NCI-H1436 treated with DMSO at 0.1 percent for 48 hours (cell line): ENCODE results near the gene IGSF5.

ENCODE experiments used
- DNase-seq: peaks from one replicate; lab custom pipeline; 2025; lab: John Stamatoyannopoulos, UW

Gene IGSF5

GRCh38 chr21:39825250-39825649, 80.3 kb downstream of the IGSF5 start:
- DNase-seq = no peak

GRCh38 chr21:39834543-39834942, 89.6 kb downstream of the IGSF5 start:
- no peak for DNase-seq

- no peak for DNase-seq
Observed at GRCh38 chr21:39837861-39838359, 92.9 kb downstream of the IGSF5 start.

DNA sequence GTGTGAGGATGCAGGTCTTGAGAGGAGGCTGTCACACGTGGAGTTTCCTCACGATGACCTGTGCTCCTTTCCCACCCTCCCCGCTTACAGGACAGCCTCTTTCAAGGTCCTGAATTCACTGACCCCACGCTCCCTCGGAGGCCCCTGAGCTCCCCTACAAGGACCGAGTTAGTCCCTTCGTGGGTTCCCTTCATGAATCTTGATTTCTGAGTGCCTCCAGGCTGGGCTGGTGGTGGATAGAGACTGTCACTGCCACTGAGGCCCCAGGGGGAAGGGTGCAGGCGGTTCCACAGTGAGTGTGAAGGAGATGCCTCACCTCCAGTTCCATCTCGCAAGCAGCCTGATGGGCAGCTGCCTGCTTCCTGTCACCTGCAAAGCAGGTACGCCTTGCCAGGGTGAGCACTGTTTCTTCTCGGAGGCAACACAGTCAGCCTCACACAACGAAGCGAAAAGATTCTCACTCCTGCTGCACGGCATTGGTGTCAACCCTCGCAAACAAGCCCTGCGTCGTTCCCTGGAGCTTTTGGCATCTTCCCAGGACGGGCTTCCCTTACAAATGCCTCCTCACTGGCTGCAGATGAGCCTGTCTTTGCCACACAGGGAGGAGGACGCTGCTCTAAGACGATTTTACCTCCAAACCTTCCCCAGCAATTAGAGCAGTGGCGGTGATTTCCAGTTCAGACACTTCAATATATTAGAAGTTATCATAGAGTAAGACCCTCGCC, 95.6 kb downstream of the IGSF5 start:
- no peak for DNase-seq

GRCh38 chr21:39842741-39843459, 97.9 kb downstream of the IGSF5 start:
- DNase-seq = no peak

- DNase-seq = no peak
Observed at GRCh38 chr21:39843483-39843882, 98.5 kb downstream of the IGSF5 start.

GRCh38 chr21:39843916-39844315, 98.9 kb downstream of the IGSF5 start:
- DNase-seq = no peak

GRCh38 chr21:39845571-39846130, 100.7 kb downstream of the IGSF5 start:
- DNase-seq = no peak

DNA sequence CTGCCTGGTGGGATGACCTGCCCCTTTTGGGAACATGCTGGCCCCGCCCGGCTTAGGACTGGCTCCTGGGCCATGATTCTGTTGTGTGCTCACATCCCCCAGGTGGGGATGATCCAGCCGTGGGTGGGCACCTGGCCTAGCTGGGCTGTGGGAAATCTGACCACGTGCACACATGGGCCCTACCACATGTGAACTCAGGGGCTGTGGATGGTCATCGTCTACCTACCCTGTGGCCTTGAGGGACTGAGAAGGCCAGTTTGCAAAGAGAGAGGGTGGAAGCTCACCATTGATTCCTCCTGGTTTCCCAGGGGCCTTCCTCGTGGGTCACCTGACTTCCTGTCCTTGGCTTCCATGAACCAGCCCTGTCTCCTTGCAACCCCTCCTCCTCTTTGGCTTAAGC, 102.9 kb downstream of the IGSF5 start:
- DNase-seq = no peak

DNA sequence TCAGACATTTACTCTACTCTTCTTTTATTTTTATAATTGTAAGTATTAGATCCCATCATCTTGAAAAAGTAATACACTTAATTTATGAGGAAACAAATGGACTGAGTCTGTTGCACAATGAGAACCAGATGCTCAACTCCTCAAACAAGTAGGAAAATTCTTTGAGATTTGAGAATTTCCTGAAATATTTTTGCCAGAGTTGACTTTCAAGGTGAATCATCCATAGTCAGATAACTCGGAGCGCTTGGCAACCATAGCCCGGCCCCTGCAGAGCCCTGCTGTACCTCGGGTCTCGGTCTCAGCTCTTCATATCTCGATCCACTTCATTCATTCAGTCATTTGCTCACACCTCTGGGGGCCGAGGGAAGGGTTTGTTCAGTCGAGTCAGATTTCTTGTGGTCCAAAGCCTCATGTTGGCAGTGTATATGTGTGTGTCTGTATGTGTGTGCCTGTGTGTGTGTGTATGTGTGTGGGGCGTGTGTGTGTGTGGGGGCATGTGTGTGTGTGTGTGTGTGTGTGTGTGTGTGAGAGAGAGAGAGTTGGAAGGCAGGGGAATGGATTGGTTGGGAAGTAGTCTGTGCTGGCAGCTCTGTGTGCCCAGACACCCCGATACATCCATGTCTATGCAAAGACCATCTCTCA, 104.2 kb downstream of the IGSF5 start:
- DNase-seq = no peak

GRCh38 chr21:39850333-39850732, 105.3 kb downstream of the IGSF5 start:
- DNase-seq = no peak

- DNase-seq = no peak
Observed at GRCh38 chr21:39851002-39851618, 106.1 kb downstream of the IGSF5 start.
